Neutrophil (primary cell): ENCODE data around the gene NT5DC2.
A peak's percentile ranks its signal among the peaks of the same experiment; 100 is the strongest.

ENCODE experiments used
- H3K27ac ChIP-seq: fragments of 200-600 bp; sonication (generic); 2 replicates; pipeline ENCODE4 v1.5.1; 2016; ENCODE audit warnings: mild to moderate bottlenecking, moderate library complexity
- H3K27me3 ChIP-seq: fragments of 200-600 bp; sonication (generic); 2 replicates; pipeline ENCODE4 v1.6.0; 2016; ENCODE audit warnings: mild to moderate bottlenecking
- H3K36me3 ChIP-seq: fragments of 200-600 bp; sonication (generic); 2 replicates; pipeline ENCODE4 v1.5.1; 2017
- H3K4me1 ChIP-seq, 2 experiments: fragments of 200-600 bp in 1 of 2; sonication (generic) in 1 of 2; 1 replicate in 1 of 2; 2 replicates in 1 of 2; pipeline versions ENCODE4 v1.5.1 to v1.6.1; 2013 to 2016; ENCODE audit warnings: low read depth in 1 of 2, low read length in 1 of 2, mild to moderate bottlenecking in 1 of 2, moderate library complexity in 1 of 2; ENCODE audit not compliant: control insufficient read depth in 1 of 2, insufficient read depth in 1 of 2
- H3K4me3 ChIP-seq, 2 experiments: fragments of 200-600 bp in 1 of 2; sonication (generic) in 1 of 2; 1 replicate in 1 of 2; 2 replicates in 1 of 2; pipeline ENCODE4 v1.5.1; 2013 to 2016; ENCODE audit warnings: low read depth in 1 of 2, low read length in 1 of 2, mild to moderate bottlenecking in 1 of 2, moderate library complexity in 1 of 2
- H3K9me3 ChIP-seq: fragments of 200-600 bp; sonication (generic); 2 replicates; pipeline ENCODE4 v1.5.1; 2016
- TF ChIP-seq, protein P1 (sequence below): fragments of 200-600 bp; sonication (generic); IDR thresholded peaks from 2 replicates; pipeline ENCODE4 v1.5.1; 2016; ENCODE audit warnings: antibody characterized with exemption

The NT5DC2 gene

GRCh38 chr3:52533623-52534280 lies at the start of gene NT5DC2:
NT5DC2 (minus strand) TSS chr3:52533857; CDS start chr3:52533737, 120 bp downstream.
- H3K4me1 ChIP-seq = peaks cover 22 to 42% of the 10 kb centered on the region in 2 experiments
- no peak within 1 kb of the TSS for H3K27ac ChIP-seq
- H3K36me3 ChIP-seq = no peaks in the 10 kb centered on the region
- TF ChIP-seq, protein P1, sequence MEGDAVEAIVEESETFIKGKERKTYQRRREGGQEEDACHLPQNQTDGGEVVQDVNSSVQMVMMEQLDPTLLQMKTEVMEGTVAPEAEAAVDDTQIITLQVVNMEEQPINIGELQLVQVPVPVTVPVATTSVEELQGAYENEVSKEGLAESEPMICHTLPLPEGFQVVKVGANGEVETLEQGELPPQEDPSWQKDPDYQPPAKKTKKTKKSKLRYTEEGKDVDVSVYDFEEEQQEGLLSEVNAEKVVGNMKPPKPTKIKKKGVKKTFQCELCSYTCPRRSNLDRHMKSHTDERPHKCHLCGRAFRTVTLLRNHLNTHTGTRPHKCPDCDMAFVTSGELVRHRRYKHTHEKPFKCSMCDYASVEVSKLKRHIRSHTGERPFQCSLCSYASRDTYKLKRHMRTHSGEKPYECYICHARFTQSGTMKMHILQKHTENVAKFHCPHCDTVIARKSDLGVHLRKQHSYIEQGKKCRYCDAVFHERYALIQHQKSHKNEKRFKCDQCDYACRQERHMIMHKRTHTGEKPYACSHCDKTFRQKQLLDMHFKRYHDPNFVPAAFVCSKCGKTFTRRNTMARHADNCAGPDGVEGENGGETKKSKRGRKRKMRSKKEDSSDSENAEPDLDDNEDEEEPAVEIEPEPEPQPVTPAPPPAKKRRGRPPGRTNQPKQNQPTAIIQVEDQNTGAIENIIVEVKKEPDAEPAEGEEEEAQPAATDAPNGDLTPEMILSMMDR = no peak
- H3K9me3 ChIP-seq = no peaks in the 10 kb centered on the region
- peak within 1 kb of the TSS in 1 of 2 experiments; percentile 51 for H3K4me3 ChIP-seq
- peaks cover 63% of the 10 kb centered on the region for H3K27me3 ChIP-seq

GRCh38 chr3:52574056-52574965 lies 40.7 kb upstream of the NT5DC2 start:
- Histone ChIP-seq H3K27me3 (no peaks in the 10 kb centered on the region), H3K9me3 (no peaks in the 10 kb centered on the region), H3K27ac (no peak overlapping the region), H3K36me3 (peaks cover 81% of the 10 kb centered on the region), H3K4me1 (no peaks in the 10 kb centered on the region), H3K4me3 (no peak overlapping the region)
- TF ChIP-seq, protein P1 = no peak

DNA sequence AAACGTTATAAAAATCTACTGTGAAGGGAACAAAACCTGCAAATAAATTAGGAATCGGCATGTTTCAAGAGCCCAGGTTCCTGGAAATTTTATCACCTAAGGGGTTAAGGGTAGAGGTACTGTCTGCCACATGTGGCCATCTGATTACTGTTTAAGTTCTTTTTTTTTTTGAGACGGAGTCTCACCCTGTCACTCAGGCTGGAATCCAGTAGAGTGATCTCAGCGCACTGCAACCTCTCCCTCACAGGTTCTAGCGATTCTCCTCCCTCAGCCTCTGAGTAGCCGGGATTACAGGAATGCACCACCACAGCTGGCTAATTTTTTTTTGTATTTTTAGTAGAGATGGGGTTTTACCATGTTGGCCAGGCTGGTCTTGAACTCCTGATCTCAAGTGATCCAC lies 38.6 kb upstream of the NT5DC2 start:
- Histone ChIP-seq H3K27ac (no peak overlapping the region), H3K9me3 (no peaks in the 10 kb centered on the region), H3K4me1 (no peaks in the 10 kb centered on the region), H3K4me3 (no peak overlapping the region), H3K27me3 (no peaks in the 10 kb centered on the region), H3K36me3 (peaks cover 68% of the 10 kb centered on the region)
- TF ChIP-seq, protein P1 = no peak

DNA sequence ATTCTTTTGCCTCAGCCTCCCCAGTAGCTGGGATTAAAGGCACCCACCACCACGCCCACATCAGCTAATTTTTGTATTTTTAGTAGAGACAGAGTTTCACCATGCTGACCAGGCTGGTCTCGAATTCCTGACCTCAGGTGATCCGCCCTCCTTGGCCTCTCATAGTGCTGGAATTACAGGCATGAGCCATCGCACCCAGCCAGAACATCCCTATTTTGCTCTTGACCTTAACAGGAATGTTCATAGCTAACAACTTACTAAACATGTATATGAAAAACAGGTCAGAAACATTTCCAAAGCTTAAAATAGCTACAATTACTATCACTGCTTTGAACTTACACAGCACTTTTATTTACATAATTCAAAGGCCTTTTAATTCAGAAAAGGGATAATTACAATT lies 36.4 kb upstream of the NT5DC2 start:
- no peak overlapping the region for H3K4me3 ChIP-seq
- H3K36me3 ChIP-seq = peaks cover 56% of the 10 kb centered on the region
- H3K27ac ChIP-seq = no peak overlapping the region
- H3K27me3 ChIP-seq = no peaks in the 10 kb centered on the region
- no peaks in the 10 kb centered on the region for H3K9me3 ChIP-seq
- H3K4me1 ChIP-seq = no peaks in the 10 kb centered on the region
- TF ChIP-seq, protein P1 = no peak

GRCh38 chr3:52568069-52568468 lies 34.4 kb upstream of the NT5DC2 start:
- Histone ChIP-seq H3K4me1 (no peaks in the 10 kb centered on the region), H3K27me3 (no peaks in the 10 kb centered on the region), H3K9me3 (no peaks in the 10 kb centered on the region), H3K4me3 (no peak overlapping the region), H3K27ac (no peak overlapping the region), H3K36me3 (peaks cover 47% of the 10 kb centered on the region)
- TF ChIP-seq, protein P1 = no peak
